Liver (tissue), 9 donors: Measurements from ENCODE around the gene CAGE1. TPM values are rescaled to one million over a fixed set of nuclear protein-coding genes. Genes with fewer than 3 reads are reported as not detected.
A peak's percentile ranks its signal among the peaks of the same experiment; 100 is the strongest.

Source experiments
- DNase-seq: peaks from one replicate; pipeline ENCODE4 v3.0.0-alpha.2; 2017; ENCODE audit warnings: low spot score
- H3K27ac ChIP-seq, 2 donors: one replicate each; pipeline ENCODE4 v1.7.0; 2013; ENCODE audit warnings: inconsistent platforms in 2 of 2, low read length in 2 of 2, control low read depth in 1 of 2, low read depth in 1 of 2, mild to moderate bottlenecking in 1 of 2
- H3K27me3 ChIP-seq, 4 donors: one replicate each; pipeline versions ENCODE4 v1.6.1 to v1.7.0; 2013; ENCODE audit warnings: low read length in 3 of 4, inconsistent platforms in 1 of 4, mild to moderate bottlenecking in 1 of 4, moderate library complexity in 1 of 4; ENCODE audit not compliant: control insufficient read depth in 4 of 4, insufficient read depth in 4 of 4
- H3K36me3 ChIP-seq, 4 donors: one replicate each; pipeline versions ENCODE4 v1.6.1 to v1.7.0; 2013; ENCODE audit warnings: low read length in 3 of 4, mild to moderate bottlenecking in 3 of 4, low read depth in 1 of 4, moderate library complexity in 1 of 4; ENCODE audit not compliant: control insufficient read depth in 4 of 4, insufficient read depth in 3 of 4
- H3K4me1 ChIP-seq, 4 donors: one replicate each; pipeline versions ENCODE4 v1.6.1 to v1.7.0; 2013; ENCODE audit warnings: low read length in 3 of 4, mild to moderate bottlenecking in 3 of 4, moderate library complexity in 1 of 4; ENCODE audit not compliant: control insufficient read depth in 4 of 4, insufficient read depth in 4 of 4
- H3K4me3 ChIP-seq, 3 donors: one replicate each; pipeline versions ENCODE4 v1.6.1 to v1.7.0; 2013; ENCODE audit warnings: low read length in 3 of 3, control low read depth in 1 of 3, low read depth in 1 of 3, mild to moderate bottlenecking in 1 of 3
- H3K9ac ChIP-seq, 2 donors: one replicate each; pipeline ENCODE4 v1.7.0; 2013; ENCODE audit warnings: low read length in 2 of 2, mild to moderate bottlenecking in 2 of 2, moderate library complexity in 2 of 2, control low read depth in 1 of 2, low read depth in 1 of 2
- H3K9me3 ChIP-seq, 4 donors: one replicate each; pipeline versions ENCODE4 v1.6.1 to v1.7.0; 2013; ENCODE audit warnings: low read length in 3 of 4; ENCODE audit not compliant: control insufficient read depth in 4 of 4
- EGR1 ChIP-seq, 2 donors: IDR thresholded peaks; 2 replicates each; pipeline ENCODE4 v1.6.1; 2016 to 2018; ENCODE audit warnings: antibody characterized with exemption in 2 of 2, low read depth in 2 of 2
- FOXA1 ChIP-seq: IDR thresholded peaks from 2 replicates; pipeline ENCODE4 v1.6.1; 2016; ENCODE audit warnings: antibody characterized with exemption
- GABPA ChIP-seq, 2 donors: IDR thresholded peaks in 1 of 2; conservative IDR thresholded peaks in 1 of 2; 2 replicates each; pipeline ENCODE4 v1.6.1; 2016; ENCODE audit warnings: antibody characterized with exemption in 2 of 2, mild to moderate bottlenecking in 1 of 2, moderate library complexity in 1 of 2
- HNF4A ChIP-seq, 2 donors: conservative IDR thresholded peaks; 2 replicates each; pipeline ENCODE4 v1.6.1; 2016; ENCODE audit warnings: antibody characterized with exemption in 2 of 2, mild to moderate bottlenecking in 2 of 2
- HNF4G ChIP-seq: IDR thresholded peaks from 2 replicates; pipeline ENCODE4 v1.6.1; 2016; ENCODE audit warnings: antibody characterized with exemption
- JUND ChIP-seq, 2 donors: IDR thresholded peaks; 2 replicates each; pipeline ENCODE4 v1.6.1; 2016; ENCODE audit warnings: antibody characterized with exemption in 2 of 2
- MAX ChIP-seq: IDR thresholded peaks from 2 replicates; pipeline ENCODE4 v1.6.1; 2016; ENCODE audit warnings: antibody characterized with exemption
- NR2F2 ChIP-seq: IDR thresholded peaks from 2 replicates; pipeline ENCODE4 v1.6.1; 2016; ENCODE audit warnings: antibody characterized with exemption
- RAD21 ChIP-seq, 2 donors: IDR thresholded peaks; 2 replicates each; pipeline ENCODE4 v1.6.1; 2016; ENCODE audit warnings: antibody characterized with exemption in 2 of 2, mild to moderate bottlenecking in 2 of 2
- RXRA ChIP-seq, 2 donors: IDR thresholded peaks; 2 replicates each; pipeline ENCODE4 v1.6.1; 2017 to 2018; ENCODE audit warnings: antibody characterized with exemption in 2 of 2, mild to moderate bottlenecking in 1 of 2
- SP1 ChIP-seq: IDR thresholded peaks from 2 replicates; pipeline ENCODE4 v1.6.1; 2018; ENCODE audit warnings: antibody characterized with exemption, mild to moderate bottlenecking
- TAF1 ChIP-seq: conservative IDR thresholded peaks from 2 replicates; pipeline ENCODE4 v1.6.1; 2016; ENCODE audit warnings: antibody characterized with exemption, mild to moderate bottlenecking
- YY1 ChIP-seq: IDR thresholded peaks from 2 replicates; pipeline ENCODE4 v1.6.1; 2016; ENCODE audit warnings: antibody characterized with exemption, mild to moderate bottlenecking
- ZBTB33 ChIP-seq: IDR thresholded peaks from 2 replicates; pipeline ENCODE4 v1.6.1; 2016; ENCODE audit warnings: antibody characterized with exemption
- WGBS: extraction: QIAGEN DNeasy Blood & Tissue Kit; methylation state at CpG from one replicate; pipeline ENCODE4 v1.1.7; 2013; 5-methylcytosine and 5-hydroxymethylcytosine counted together
- polyA plus RNA-seq, 2 donors: library from polyadenylated mRNA; stranded (reverse) in 1 of 2; unstranded in 1 of 2; fragments of 200-250 nt in 1 of 2; fragments of >200 nt in 1 of 2; fragmentation: Nextera tagmentation in 1 of 2; extraction: Ambion mirVana in 1 of 2; gene quantifications; one replicate each; pipeline versions ENCODE4 v1.2.1 to v1.2.3, GENCODE V29; 2013 to 2015
- total RNA-seq, 2 donors: library from RNA; depleted of rRNA; stranded (reverse); fragments of >200 nt; gene quantifications; one replicate each; pipeline ENCODE4 v1.2.3, GENCODE V29; 2014
- TF ChIP-seq, protein P1 (sequence below): fragments of 150-350 bp; IDR thresholded peaks from 2 replicates; pipeline ENCODE4 v1.5.1; 2017; ENCODE audit warnings: improper control_type of control experiment, low read depth, low read length; ENCODE audit not compliant: missing input control
- TF ChIP-seq, protein P2 (sequence below): IDR thresholded peaks from 2 replicates; pipeline ENCODE4 v1.6.1; 2016; ENCODE audit warnings: antibody characterized with exemption
- TF ChIP-seq, protein P3 (sequence below): IDR thresholded peaks from 2 replicates; pipeline ENCODE4 v1.6.1; 2016; ENCODE audit warnings: antibody characterized with exemption, mild to moderate bottlenecking
- donor health status: healthy.
- donor health status: healthy.
- donor health status: healthy.
- donor health status: healthy.
- donor health status: healthy.

The CAGE1 gene
- total and polyA plus RNA-seq, 4 donors: 0.08 TPM; not detected in 3

DNA sequence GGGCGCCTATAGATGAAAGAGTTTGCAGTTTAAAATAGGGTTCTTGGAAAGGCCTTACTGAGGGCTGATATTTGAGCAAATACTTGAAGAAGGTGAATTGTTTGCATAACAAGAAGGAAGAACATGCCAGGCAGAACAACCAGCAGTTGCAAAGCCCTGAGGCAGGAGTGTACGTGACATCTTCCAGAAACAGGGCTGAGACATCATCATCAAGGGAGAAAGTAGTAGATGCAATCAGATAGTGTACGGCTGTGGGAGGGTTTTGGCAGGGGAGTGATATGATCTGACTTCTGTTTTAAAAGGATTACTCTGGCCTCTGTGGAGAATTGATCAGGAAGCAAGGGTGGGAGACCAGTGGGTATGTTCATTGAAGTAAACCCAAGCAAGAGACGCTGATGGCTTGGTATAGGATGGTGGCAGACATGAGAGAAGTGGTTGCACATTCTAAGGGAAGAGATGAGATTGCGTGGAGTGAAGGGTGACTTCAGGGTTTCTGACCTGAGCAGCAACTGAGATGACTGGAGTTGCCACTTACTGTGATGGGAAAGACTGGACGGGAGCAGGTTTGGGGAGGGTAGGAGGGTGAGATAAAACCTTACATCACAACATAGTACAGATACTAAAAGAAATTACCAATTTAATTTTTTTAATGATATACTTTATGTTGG is 28.8 kb upstream of the CAGE1 start:
- Histone ChIP-seq H3K4me1 (peaks cover 8 to 34% (median 21%) of the 10 kb centered on the region in 4 donors), H3K36me3 (peaks cover 4 to 27% (median 17%) of the 10 kb centered on the region in 4 donors), H3K27me3 (no peaks in the 10 kb centered on the region), H3K27ac (peak overlapping the region; percentile 43 to 45), H3K9me3 (no peaks in the 10 kb centered on the region), H3K9ac (no peak overlapping the region), H3K4me3 (no peak overlapping the region)
- 84% methylated on average over 6 of the region's 6 CpGs for WGBS
- DNase-seq: no peak
- TF ChIP-seq GABPA (IDR thresholded peaks at IDR 0.05 in 1 of 2, conservative IDR thresholded peaks at IDR 0.05 in 1 of 2) (no peak), EGR1 (IDR thresholded peaks at IDR 0.05; ENCODE audit: low read depth in 2 of 2) (no peak), RAD21 (IDR thresholded peaks at IDR 0.05) (no peak), MAX (no peak), ZBTB33 (no peak), RXRA (IDR thresholded peaks at IDR 0.05) (no peak), NR2F2 (no peak), YY1 (no peak), TAF1 (no peak), FOXA1 (no peak), SP1 (no peak), HNF4A (conservative IDR thresholded peaks at IDR 0.05) (no peak), JUND (IDR thresholded peaks at IDR 0.05) (no peak), HNF4G (no peak)
- TF ChIP-seq, protein P1, sequence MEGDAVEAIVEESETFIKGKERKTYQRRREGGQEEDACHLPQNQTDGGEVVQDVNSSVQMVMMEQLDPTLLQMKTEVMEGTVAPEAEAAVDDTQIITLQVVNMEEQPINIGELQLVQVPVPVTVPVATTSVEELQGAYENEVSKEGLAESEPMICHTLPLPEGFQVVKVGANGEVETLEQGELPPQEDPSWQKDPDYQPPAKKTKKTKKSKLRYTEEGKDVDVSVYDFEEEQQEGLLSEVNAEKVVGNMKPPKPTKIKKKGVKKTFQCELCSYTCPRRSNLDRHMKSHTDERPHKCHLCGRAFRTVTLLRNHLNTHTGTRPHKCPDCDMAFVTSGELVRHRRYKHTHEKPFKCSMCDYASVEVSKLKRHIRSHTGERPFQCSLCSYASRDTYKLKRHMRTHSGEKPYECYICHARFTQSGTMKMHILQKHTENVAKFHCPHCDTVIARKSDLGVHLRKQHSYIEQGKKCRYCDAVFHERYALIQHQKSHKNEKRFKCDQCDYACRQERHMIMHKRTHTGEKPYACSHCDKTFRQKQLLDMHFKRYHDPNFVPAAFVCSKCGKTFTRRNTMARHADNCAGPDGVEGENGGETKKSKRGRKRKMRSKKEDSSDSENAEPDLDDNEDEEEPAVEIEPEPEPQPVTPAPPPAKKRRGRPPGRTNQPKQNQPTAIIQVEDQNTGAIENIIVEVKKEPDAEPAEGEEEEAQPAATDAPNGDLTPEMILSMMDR: no peak
- TF ChIP-seq, protein P2, sequence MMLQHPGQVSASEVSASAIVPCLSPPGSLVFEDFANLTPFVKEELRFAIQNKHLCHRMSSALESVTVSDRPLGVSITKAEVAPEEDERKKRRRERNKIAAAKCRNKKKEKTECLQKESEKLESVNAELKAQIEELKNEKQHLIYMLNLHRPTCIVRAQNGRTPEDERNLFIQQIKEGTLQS: no peak
- TF ChIP-seq, protein P3, sequence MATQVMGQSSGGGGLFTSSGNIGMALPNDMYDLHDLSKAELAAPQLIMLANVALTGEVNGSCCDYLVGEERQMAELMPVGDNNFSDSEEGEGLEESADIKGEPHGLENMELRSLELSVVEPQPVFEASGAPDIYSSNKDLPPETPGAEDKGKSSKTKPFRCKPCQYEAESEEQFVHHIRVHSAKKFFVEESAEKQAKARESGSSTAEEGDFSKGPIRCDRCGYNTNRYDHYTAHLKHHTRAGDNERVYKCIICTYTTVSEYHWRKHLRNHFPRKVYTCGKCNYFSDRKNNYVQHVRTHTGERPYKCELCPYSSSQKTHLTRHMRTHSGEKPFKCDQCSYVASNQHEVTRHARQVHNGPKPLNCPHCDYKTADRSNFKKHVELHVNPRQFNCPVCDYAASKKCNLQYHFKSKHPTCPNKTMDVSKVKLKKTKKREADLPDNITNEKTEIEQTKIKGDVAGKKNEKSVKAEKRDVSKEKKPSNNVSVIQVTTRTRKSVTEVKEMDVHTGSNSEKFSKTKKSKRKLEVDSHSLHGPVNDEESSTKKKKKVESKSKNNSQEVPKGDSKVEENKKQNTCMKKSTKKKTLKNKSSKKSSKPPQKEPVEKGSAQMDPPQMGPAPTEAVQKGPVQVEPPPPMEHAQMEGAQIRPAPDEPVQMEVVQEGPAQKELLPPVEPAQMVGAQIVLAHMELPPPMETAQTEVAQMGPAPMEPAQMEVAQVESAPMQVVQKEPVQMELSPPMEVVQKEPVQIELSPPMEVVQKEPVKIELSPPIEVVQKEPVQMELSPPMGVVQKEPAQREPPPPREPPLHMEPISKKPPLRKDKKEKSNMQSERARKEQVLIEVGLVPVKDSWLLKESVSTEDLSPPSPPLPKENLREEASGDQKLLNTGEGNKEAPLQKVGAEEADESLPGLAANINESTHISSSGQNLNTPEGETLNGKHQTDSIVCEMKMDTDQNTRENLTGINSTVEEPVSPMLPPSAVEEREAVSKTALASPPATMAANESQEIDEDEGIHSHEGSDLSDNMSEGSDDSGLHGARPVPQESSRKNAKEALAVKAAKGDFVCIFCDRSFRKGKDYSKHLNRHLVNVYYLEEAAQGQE: no peak
